ENCODE measurements around the gene ZNF425.
"Not testable (repeated sequence)": the region's sequence is repeated elsewhere in the genome, so short reads cannot be mapped to it uniquely, and the experiment has no call there.

The ZNF425 gene

GRCh38 chr7:149072438-149072775 is 53.7 kb downstream of the ZNF425 start:
- DNase-seq, result no peak

DNA sequence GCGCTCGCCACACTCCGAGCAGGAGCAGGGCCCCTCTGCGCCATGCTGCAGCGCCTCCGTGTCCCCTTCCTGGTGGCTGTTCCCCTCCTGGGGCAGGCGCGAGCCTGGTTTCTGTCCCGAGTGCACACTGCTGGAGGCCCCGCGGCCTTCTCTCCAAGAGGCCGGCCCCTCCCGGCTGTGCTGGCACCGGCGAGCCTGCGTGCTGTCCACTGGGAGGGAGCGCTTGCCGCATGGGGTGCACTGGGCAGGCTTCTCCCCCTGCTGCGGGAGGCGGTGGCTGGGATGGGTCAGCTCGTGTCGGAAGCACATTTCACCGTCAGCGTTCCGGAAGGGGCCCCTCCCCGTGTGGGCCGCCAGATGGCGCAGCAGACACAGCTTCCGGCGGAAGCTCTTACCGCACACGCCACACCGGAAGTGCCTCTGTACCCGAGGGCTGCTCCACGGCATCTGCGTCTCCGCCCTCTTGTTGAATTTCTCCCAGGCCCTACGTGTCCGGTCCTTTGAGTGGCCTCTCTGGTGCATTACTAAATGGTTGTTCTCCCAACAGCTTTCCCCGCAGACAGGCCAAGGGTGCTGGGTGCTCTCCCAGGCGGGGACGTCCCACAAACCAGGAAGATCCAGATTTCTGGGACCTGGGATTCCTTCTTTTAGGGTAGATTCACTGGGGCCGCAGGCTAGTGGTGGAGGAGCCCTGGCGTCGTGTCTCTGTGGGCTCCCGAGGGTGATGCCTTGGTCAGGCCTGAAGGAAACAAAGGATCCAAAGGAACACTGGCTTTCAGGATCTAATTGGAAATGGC is 54.3 kb downstream of the ZNF425 start:
- peak in 1 of 2 experiments; percentile 6 for DNase-seq

- DNase-seq, result no peak
Observed at GRCh38 chr7:149071182-149071635, 54.9 kb downstream of the ZNF425 start.

GRCh38 chr7:149070372-149071125 is 55.6 kb downstream of the ZNF425 start:
- no peak for DNase-seq

DNA sequence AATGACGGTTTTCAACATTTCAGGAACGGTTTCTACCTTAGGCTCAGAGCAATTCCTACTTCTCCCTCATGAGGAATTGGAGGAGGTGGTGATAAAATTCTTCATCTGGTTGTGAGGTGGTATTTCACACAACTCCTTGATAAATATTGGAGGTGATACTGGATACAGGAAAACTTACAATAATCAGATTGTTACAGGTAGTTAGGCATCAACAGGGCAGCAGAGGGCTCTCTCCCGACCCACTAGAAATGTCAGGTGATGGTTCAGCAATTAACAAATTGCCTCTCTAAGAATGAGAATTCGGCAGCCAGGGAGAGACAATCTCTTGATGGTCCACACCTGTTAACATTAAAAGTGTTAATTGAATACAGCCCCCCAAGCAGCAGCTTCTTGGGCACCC is 58.3 kb downstream of the ZNF425 start:
- DNase-seq, result peak in 1 of 2 experiments; percentile 15

DNA sequence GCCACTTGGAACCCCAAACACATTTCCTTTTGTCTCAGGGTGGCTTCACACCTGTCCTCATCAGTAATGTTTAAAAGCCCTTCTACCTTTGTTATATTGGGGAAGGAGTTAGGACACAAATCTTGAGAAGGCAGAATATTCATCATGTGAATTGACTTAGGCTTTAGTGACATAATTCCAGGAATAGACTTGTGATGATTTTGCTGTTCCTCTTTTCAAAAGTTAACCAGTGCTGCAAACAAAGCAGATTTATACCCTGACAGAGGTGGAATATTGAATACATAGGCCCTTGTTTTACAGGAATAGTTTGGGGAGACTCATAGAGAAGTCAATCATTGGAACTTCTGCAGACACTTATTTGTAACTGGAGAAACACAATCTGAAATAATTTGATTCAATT is 62.6 kb downstream of the ZNF425 start:
- no peak for DNase-seq

DNA sequence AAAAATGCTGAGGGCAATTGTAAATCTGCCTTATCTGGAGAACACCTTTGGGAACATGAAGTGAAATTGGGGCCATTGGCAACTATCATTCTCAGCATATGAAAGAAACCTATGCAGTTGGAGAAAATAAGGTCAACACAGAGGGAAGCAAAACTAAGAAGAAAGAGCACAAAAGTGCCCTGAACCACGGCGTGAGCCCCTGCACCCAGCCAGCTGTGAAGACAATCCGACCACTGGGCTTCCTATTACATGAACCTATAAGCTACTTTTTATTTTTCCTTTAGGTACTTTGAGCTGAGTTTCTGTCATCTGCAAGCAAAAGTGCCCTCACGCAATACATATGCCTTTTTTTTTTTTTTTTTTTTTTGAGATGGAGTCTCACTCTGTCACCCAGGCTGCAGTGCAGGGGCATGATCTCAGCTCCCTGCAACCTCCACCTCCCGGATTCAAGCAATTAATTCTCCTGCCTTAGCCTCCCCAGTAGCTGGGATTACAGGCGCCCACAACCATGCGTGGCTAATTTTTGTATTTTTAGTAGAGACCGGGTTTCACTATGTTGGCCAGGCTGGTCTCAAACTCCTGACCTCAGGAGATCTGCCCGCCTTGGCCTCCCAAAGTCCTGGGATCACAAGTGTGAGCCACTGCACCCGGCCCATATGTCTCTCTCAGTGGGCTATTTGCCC is 63.8 kb downstream of the ZNF425 start:
- DNase-seq, result not testable (repeated sequence)

DNA sequence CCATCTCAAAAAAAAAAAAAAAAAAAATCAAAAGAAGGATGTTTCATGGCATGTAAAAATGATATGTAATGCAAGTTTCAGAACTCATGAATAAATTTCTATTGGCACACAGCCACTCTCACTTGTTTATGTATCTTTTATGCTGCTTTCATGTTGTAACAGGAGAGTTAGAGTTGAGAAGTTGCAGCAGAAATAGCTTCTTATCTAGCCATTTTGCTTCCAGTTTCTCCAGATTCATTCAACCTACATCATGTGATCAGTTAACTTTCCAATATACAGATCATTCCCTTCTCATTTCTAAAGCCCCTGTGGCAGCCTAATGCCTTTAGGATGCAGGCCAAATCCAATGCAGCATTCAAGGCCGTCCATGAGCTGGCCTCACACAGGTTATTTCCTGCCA is 66.0 kb downstream of the ZNF425 start:
- DNase-seq, result no peak

- DNase-seq, result no peak
Observed at GRCh38 chr7:149053885-149054284, 72.2 kb downstream of the ZNF425 start.

- no peak for DNase-seq
Observed at GRCh38 chr7:149053384-149053783, 72.7 kb downstream of the ZNF425 start.
